IMR-90 (cell line): Measurements from ENCODE around the gene PGPEP1.

ENCODE experiments used
- ELK1 ChIP-seq: fragments of 150-350 bp; IDR thresholded peaks from 2 replicates; pipeline ENCODE4 v1.6.1; 2016; ENCODE audit warnings: low read depth, mild to moderate bottlenecking, low read length, moderate library complexity, borderline replicate concordance
- MAFK ChIP-seq: IDR thresholded peaks from 2 replicates; pipeline ENCODE4 v1.6.1; 2012; ENCODE audit warnings: low read depth, low read length, improper control_type of control experiment
- SMC3 ChIP-seq: fragments of 150-350 bp; IDR thresholded peaks from 2 replicates; pipeline ENCODE4 v1.6.1; 2016; ENCODE audit warnings: low read depth, mild to moderate bottlenecking, antibody characterized with exemption, low read length, moderate library complexity

GRCh38 chr19:18319591-18320135, 20.7 kb upstream of the PGPEP1 start:
- no peak for TF ChIP-seq ELK1
- no peak for TF ChIP-seq MAFK
- no peak for TF ChIP-seq SMC3
